Measurements from ENCODE around the gene URI1. TPM values are rescaled to one million over a fixed set of nuclear protein-coding genes. Genes with fewer than 3 reads are reported as not detected.

The URI1 gene
- total RNA-seq, 1 donor from 2014 or later: 60.6 TPM

DNA sequence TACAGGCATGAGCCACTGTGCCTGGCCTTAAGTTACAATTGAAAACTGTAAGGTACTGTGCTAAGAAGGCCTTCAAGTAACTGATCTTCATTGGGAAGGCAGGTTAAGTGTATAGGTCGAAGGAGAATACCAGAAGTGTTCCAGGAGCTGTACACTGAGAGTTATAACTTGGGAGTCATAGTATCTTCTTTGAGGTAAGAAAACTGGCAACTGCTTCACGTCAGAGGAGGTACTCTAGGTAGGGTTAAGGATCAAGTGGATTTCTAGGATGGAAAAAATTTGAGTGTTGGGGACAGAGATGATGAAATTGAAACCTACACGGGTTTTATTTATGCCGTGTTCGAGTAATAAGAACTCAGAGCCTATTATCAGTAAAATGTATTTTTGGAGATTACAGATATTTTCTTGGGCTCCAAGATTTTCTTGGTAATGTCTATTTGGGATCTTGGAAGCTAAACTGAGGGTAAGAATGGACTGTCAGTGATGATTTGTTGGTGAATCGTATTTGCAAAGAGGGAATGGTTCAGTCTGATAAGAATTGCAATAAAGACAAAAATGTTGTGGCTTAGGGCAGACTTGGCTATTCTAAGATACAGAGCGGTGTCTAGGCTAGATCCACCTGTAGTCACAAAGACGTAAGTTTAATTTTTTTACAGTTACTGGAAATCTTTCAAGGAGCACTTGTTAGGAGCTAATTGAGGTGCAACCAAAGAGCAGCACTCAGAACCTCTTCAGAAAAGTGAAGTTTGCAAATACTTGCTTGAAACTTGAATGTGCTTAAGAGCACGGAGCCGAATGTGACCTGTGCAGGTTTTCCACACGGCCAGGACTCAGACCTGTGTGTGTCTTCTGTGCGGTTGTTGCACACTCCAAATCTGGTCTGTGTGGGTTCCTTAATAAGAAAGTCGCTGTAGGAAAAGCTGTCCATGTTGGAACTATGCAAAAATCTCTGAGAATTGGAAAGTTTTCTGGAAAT lies 102.5 kb downstream of the URI1 start:
- intact Hi-C loops (cut with DNase I): loop anchor here (10.0 kb wide), 1 partner anchor 160 kb away; no protein-coding TSS in a partner anchor
- DNase-seq (ENCODE audit: low spot score) (no peak), ATAC-seq (no peak)

DNA sequence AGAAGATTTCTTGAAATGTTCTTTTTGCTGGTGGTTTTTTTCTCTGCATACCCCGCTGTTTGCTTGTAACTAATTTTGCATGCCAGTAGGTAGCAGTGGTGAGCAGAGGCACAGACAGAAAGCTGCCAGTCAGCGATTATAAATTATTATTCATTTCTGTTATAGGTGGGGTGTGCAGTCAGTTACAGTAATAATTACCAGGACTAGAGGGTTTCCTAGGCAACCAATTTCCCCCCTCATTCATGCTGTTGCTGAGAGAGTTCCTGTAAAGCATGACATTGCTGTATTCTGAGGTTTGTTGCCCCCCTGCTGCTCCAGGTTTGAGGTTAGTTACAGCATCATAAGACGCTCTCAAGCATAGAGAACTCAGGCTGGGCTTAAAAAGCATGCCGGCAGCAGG lies 104.5 kb downstream of the URI1 start:
- ATAC-seq (no peak), DNase-seq (ENCODE audit: low spot score) (no peak)
- intact Hi-C loops (cut with DNase I): loop anchor here (10.0 kb wide), 1 partner anchor 158 kb away; no protein-coding TSS in a partner anchor

DNA sequence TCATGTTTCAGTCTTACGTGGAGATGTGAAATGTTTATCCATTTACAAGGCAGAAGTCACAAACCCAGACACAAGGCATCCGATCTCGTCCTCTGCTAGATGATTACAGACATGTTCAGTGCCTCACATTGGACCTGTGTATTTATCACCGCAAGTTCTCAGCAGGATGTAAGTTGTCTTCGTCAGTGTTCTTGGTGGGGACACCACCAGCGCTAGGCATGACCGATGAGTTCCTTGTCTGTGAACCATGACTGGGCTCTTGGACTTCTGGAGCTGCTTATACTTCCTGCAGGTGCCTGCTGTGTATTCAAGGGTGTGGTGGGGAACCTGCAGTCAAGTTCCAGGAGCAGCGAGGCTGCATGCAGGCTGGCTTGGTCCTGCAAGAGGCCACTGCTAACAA lies 105.4 kb downstream of the URI1 start:
- ATAC-seq (no peak), DNase-seq (ENCODE audit: low spot score) (no peak)
- intact Hi-C loops (cut with DNase I): loop anchor here (10.0 kb wide), 1 partner anchor 157 kb away; no protein-coding TSS in a partner anchor

DNA sequence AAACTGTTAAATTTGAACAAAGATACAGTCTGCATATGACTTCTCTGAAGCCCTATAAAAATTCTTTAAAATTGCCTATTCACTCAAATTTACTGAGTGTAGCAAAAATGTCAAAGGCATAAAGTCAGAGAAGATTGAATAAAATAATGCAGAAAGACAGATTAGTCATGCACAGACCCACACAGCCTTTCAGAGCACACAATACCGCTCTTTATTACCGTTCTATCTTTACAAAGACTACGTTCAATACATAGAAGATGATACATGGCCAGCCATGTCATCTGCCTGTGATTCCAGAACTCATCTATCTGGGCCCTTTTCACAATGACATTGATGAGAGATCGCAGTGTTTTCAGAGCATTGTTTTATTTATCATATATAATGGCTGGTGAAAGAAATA lies 107.2 kb downstream of the URI1 start:
- intact Hi-C loops (cut with DNase I): loop anchor here (10.0 kb wide), 1 partner anchor 156 kb away; no protein-coding TSS in a partner anchor
- ATAC-seq (no peak), DNase-seq (ENCODE audit: low spot score) (no peak)

DNA sequence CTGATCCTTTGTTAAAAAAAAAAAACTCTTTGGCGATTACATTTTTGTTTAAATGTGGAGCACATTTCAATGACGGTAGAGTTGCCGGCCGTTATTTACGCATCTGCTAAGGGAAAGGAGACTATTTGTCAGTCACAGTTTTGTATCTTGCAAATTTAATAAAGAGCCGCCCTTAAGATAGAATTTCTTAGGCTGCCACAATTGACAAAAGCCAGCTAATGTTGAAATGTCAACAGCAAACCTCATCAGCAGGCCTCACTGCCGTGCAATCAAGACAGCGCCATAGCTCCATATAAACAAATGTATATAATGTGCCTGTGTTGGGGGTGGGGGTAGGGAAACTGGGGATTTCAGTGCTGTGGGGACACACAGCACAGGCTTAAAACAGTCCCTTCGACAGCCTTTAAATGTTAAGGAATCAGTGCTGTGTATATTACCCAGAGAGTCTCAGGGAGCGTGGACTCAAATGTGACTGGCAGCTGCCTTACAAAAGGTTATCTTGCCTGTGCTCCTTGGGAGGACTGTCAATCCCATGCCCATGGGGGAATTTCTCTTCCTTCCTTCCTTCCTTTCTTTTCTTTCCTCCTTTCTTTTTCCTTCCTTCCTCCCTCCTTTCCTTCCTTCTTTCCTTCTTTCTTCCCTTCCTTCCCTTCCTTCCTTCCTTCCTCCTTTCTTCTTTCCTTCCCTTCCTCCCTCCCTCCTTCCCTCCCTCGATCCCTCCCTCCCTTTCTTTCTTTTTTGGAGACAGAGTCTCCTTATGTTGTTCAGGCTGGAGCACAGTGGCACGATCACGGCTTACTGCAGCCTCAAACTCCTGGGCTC lies 108.0 kb downstream of the URI1 start:
- ATAC-seq: no peak
- no peak for DNase-seq (ENCODE audit: low spot score)
- intact Hi-C loops (cut with DNase I): loop anchor here (5.0 to 10.0 kb wide), 2 partner anchors 155 to 733 kb away; no protein-coding TSS in a partner anchor

DNA sequence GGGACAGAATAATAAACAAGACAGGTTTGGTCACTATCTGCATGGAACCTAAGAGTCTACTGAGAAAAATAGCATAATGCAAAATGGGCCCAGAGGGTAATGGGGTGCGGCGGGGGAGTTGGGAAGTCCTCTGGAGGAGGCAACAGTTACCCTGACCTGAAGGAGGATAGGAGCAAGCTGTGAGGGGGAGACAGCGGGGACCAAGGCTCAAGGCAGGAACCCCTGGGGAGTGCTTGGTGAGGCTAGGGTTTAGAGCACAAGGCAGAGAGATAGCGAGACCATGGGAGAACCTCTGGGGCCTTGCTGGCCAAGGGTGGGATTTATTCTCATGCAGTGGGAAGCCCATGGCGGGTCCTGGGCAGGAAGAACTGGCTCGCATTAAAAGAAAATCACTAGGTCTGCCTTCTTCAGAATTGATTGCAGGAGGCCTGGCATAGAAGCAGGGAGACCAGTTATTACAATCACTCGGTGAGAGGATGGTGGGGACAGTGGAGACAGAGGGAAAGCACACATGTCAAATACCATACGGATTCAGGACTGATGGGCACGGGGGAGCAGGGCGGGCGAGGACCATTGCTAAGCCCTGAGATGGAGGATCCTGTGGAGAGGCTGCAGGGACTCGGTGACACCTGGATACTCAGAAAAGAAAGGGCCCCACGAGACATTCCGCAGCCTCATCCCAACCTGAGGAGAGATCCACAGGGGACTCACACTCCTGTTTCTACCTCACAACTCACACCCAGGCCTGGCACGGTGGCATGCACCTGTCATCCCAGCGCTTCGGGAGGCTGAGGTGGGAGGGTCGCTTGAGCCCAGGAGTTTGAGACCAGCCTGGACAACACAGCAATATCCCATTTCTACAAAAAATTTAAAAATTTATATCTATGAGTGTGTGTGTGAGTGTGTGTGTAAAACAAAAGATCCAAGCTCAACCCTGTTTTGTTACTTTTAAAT lies 110.4 kb downstream of the URI1 start:
- ATAC-seq (no peak), DNase-seq (ENCODE audit: low spot score) (no peak)
- intact Hi-C loops (cut with DNase I): loop anchor here (5.0 kb wide), 1 partner anchor 735 kb away; no protein-coding TSS in a partner anchor

DNA sequence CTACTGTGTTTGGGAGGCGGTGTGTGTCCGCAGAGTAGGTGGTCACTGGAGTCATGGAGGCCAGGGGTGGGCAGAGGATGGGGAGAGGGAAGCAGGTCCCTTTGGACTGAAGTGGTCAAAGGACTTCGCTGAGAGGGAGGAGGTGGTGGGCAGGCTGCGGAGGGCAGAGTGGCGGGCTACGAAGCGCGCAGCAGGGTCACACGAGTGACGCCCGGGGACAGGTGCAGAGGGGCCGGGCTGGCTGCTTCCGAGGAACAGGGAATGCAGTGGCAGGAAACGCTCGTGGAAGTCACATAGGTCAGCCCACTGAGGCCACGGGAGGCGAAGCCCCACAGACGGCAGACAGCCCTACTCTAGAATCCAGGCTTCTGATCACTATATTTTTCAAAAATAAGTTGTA lies 111.5 kb downstream of the URI1 start:
- no peak for ATAC-seq
- intact Hi-C loops (cut with DNase I): loop anchor here (5.0 kb wide), 1 partner anchor 736 kb away; no protein-coding TSS in a partner anchor
- DNase-seq (ENCODE audit: low spot score): no peak

DNA sequence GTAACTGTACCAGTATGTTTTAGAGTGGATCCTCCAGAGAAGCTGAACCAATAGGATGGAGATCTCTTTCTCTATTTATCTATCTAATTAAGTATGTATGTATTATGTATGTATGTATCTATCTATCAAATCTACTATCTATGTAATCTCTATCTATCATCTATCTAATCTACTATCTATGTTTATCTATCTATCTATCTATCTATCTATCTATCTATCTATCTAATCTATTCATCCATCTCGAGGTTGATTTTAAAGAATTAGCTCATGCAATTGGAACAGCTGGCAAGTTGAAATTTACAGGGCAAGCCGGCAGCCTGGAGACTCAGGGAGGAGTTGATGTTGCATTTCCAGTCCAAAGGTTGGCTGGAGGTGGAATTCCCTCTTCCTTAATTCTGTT lies 112.2 kb downstream of the URI1 start:
- DNase-seq (ENCODE audit: low spot score): no peak
- intact Hi-C loops (cut with DNase I): loop anchor here (5.0 kb wide), 1 partner anchor 737 kb away; no protein-coding TSS in a partner anchor
- no peak for ATAC-seq

DNA sequence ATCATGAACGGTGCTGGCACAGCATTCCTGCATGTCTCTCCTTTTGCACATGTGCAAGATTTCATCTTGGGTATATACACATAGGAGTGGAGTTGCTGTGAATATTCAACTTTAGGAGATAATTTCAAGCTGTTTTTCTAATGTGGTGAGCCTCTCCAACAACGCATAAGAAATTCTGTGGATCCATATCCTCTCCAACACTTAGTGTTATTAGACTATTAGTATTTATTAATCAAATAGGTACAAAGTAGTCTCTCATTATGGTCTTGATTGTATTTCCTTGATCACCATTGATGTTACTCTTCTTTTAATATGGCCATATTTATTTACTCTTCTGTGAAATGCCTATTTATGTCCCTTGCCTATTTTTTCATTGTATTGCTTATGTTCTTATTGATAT lies 114.5 kb downstream of the URI1 start:
- DNase-seq (ENCODE audit: low spot score) (no peak), ATAC-seq (no peak)
- intact Hi-C loops (cut with DNase I): no loop called here

DNA sequence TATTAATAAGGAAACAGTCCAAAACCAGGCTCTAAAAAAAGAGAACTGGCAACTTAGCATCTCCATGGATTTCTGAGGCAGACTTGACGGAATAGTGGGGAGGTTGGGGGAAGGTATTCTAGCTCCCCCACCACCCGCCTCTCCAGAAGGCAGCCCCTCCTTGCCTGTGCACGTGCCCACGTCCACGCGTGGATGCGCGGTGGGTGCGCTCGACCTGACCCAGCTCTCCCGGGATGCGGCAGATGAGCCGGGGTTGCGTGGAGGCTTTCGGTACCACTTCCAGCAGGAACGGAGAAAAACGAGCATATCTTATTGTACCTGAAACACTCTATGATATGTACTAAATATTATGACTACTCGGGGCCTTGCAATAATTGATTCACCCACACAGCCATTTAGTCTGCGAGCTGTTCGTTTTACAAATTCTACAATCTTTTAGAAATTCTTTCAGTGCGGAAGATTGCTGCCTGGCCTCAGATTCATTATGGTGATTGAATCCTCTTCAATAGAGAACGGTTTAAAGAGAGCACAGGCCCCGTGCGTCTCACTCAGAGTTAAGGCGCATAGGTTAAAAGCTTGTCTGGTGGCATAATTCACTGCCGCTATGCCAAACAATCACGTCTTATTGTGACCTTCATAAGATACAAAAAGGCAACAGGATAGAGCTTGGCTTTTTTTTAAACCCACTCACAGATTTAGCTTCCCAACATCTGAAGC lies 117.9 kb downstream of the URI1 start:
- intact Hi-C loops (cut with DNase I): no loop called here
- ATAC-seq (no peak), DNase-seq (ENCODE audit: low spot score) (no peak)

DNA sequence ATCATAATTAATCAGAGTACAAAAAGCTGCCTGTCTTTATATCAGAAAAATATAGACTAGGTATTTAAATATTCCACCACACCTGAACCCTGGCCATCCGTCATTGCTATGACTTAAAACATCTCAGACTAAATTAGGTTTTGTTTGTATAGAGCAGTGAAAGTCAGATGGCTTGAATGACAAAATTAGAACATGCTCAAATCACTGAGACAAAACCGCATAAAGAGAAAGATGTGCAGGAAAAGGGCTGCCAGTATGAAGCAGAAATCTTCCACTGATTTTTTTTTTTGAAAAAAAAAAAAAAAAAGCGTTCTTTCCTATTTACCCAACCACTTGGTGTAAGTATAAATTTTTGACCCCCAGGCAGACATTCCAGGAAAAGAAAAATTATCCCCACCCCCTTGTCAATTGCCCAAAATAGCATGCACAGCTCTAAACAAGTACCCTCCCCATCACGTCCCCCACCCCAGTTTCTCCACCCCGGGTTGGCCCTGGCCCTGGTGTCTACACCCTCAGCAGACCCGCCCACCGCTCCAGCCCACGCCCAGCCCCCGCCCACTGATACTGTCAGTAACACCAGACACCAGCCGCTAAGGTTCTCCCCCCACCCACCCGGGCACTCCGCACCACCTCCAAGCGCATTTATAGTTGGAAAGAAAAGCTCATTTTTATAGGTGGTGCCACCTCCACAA lies 118.6 kb downstream of the URI1 start:
- peak; percentile 53 for DNase-seq (ENCODE audit: low spot score)
- intact Hi-C loops (cut with DNase I): no loop called here

DNA sequence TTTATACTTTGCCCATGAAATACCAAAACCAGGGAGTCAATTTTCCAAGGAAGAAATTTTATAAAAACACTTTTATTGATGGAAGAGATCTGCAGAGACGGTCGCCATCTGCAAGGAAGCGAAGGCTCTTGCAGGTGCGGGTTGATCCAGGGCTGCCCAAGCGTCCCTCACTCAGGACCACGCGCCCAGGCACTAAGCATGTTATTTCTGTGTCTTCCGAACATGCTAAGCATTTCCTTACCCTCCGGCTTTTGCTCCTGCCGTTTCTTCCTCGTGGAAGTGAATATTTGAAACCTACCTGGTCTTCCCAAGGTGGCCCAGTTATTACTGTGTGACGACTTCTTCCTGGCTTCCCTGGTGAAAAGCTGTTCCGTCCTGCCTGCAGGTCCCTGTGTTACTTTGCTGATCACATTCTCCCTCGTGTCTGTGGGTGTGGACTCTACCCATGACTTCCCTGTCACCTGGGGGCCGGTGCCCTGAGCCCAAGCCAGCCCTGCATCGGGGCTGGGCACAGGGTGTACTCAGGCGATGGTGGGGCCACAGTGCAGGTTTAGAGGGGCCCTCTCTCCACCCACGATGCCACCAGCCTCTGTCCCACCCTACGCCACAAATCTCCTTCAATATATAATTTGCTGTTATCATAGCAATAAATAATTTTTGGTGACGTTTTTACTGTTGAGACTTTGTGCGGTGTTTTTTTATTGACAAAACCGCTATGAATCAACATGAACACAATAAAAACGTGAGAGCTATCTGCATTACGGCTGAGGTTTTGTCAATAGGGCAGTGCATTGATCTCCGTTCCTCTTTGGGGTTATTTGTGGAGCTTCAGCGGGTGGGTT lies 119.4 kb downstream of the URI1 start:
- intact Hi-C loops (cut with DNase I): no loop called here
- ATAC-seq (no peak), DNase-seq (ENCODE audit: low spot score) (no peak)

More for the DNA sequence above, 118.6 kb downstream of the URI1 start:
- no peak for ATAC-seq

DNA sequence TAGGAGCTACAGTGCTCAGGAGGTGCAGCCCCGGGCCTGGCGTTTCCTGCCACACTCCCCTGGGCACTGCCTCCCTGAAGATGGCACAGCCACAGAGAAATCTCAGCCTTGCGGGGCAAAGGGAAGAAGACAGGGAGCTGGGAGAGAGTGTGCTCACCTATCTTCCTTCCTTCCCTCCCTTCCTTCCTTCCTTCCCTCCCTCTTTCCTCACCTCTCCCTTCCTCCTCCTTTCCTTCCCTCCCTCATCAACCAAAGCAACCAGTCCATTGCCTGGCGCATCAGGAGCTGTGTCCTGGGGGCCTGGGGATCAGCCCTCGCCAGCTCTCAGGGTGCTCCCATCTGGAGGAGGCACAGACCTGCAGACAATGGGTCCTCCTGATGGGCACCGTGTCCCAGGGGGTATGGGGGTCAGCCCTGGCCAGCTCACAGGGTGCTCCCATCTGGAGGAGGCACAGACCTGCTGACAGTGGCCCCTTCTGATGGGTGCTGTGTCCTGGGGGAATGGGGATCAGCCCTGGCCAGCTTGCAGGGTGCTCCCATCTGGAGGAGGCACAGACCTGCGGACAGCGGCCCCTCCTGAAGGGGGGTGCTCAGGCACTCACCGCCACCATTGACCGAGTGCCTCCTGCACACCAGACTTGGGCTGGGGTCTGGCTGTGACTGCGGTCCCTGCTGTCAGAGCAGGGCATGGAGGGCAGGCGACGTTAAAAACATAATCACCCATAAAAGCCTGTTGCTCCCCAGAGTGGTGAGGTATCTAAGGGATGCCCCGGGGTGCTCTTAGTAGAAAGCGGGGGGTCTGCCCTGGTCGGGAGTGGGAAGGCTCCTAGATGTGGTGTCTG lies 120.2 kb downstream of the URI1 start:
- no peak for ATAC-seq
- intact Hi-C loops (cut with DNase I): no loop called here
- DNase-seq (ENCODE audit: low spot score): no peak

DNA sequence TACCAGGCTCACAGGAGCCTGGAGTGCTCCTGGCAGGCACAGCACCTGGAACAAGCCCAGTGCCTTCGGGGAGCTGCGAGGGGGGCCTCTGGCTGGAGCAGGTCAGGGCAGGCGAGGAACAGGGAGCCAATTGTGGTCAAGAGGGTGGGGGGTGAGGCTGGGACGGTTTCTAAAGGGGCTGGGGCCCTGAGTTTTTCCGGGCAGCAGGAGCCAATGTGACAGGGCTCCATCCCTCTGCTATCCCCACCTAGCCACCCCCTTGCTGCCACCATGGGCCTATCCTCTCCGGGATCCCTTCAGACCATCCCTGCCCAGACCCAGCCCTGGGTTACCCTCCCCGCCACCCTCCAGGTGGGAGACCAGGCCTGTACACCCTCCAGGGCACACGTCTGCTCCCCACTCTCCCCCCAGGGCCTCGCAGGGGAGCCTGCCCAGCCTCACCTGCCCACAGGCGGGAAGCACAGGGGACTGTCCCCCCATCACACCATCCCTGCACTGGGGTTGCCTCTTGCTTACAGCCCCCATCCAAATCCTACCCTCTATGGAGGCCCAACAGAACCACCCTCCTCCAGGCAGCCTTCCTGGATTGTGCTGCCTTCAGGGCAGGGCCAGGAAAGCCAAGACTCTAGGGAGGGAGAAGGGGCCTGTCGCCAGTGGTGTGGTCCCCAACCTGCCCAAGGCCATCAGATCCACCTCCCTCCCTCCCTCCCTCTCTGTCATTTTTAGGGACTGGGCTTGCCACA lies 121.0 kb downstream of the URI1 start:
- intact Hi-C loops (cut with DNase I): no loop called here
- DNase-seq (ENCODE audit: low spot score): no peak

More for the DNA sequence above, 121.0 kb downstream of the URI1 start:
- no peak for ATAC-seq

All from sciatic nerve (tissue), 2 donors.